Suprapubic skin (tissue), 3 donors: ENCODE measurements around the gene GLIS1.

Experiments
- POLR2A ChIP-seq, 2 donors: fragments of 450-650 bp; IDR thresholded peaks; one replicate each; pipeline ENCODE4 v1.6.1; 2017; ENCODE audit warnings: antibody characterized with exemption in 2 of 2, mild to moderate bottlenecking in 2 of 2, moderate library complexity in 2 of 2
- TF ChIP-seq, protein P1 (sequence below), 2 donors: fragments of 200-600 bp in 1 of 2; fragments of 450-650 bp in 1 of 2; sonication (generic) in 1 of 2; IDR thresholded peaks; one replicate each; pipeline ENCODE4 v1.5.1; 2016 to 2019; ENCODE audit warnings: antibody characterized with exemption in 2 of 2, mild to moderate bottlenecking in 1 of 2, moderate library complexity in 1 of 2

DNA sequence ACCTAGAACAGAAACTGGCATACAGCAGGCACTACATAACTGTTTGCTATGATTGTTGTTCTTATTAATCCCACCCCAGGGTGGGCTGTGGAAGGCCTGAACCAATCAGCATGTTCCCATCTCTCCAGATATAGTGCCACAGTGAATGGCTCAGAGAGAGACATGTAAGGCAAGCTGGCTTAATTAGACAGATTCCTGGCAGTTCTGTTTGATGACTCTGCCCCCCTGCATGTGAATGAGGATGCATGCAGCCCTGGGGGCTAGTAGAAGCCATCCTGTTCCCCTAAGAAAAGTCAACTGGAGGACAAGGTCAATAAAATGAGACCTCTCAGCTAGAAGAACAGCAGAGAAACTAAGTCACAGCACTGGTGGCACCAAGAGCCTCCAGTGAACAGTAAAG is 130.3 kb downstream of the GLIS1 start:
- TF ChIP-seq, protein P1, sequence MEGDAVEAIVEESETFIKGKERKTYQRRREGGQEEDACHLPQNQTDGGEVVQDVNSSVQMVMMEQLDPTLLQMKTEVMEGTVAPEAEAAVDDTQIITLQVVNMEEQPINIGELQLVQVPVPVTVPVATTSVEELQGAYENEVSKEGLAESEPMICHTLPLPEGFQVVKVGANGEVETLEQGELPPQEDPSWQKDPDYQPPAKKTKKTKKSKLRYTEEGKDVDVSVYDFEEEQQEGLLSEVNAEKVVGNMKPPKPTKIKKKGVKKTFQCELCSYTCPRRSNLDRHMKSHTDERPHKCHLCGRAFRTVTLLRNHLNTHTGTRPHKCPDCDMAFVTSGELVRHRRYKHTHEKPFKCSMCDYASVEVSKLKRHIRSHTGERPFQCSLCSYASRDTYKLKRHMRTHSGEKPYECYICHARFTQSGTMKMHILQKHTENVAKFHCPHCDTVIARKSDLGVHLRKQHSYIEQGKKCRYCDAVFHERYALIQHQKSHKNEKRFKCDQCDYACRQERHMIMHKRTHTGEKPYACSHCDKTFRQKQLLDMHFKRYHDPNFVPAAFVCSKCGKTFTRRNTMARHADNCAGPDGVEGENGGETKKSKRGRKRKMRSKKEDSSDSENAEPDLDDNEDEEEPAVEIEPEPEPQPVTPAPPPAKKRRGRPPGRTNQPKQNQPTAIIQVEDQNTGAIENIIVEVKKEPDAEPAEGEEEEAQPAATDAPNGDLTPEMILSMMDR (IDR thresholded peaks at IDR 0.05), result no peak
- TF ChIP-seq POLR2A (IDR thresholded peaks at IDR 0.05), result no peak
